Activated T-cell treated with anti-CD3 and anti-CD28 coated beads, Interleukin-2, amount 50 U/mL, for 4 hours (primary cell): Measurements from ENCODE around the gene FAM32A. TPM values are rescaled to one million over a fixed set of nuclear protein-coding genes. Genes with fewer than 3 reads are reported as not detected.
A peak's percentile ranks its signal among the peaks of the same experiment; 100 is the strongest.

Source experiments
- ATAC-seq, 2 donors: fragments of 200-7000 bp; cut with Tn5 transposase; one replicate each; pipeline ENCODE4 v1.10.0; 2021
- DNase-seq: peaks from one replicate; pipeline ENCODE4 v3.0.0-alpha.2; 2020
- H3K27me3 Mint-ChIP-seq: one replicate; pipeline ENCODE4 v1.8.0; 2021; ENCODE audit warnings: low read depth, mixed read lengths
- H3K36me3 Mint-ChIP-seq: one replicate; pipeline ENCODE4 v1.8.0; 2022; ENCODE audit warnings: mixed read lengths; ENCODE audit not compliant: insufficient read depth
- H3K4me1 Mint-ChIP-seq: one replicate; pipeline ENCODE4 v1.8.0; 2021; ENCODE audit warnings: low read depth, mixed read lengths
- H3K4me3 Mint-ChIP-seq: one replicate; pipeline ENCODE4 v1.8.0; 2021; ENCODE audit warnings: mild to moderate bottlenecking, moderate library complexity, mixed read lengths
- H3K9me3 Mint-ChIP-seq: one replicate; pipeline ENCODE4 v1.8.0; 2021; ENCODE audit warnings: mixed read lengths
- total RNA-seq, 3 donors: library from RNA; stranded (reverse); gene quantifications; one replicate each; pipeline ENCODE4 v1.2.1, GENCODE V29; 2021

The FAM32A gene
- total RNA-seq, 3 donors from 2014 or later = 53.4 to 60.1 (median 56.4) TPM

DNA sequence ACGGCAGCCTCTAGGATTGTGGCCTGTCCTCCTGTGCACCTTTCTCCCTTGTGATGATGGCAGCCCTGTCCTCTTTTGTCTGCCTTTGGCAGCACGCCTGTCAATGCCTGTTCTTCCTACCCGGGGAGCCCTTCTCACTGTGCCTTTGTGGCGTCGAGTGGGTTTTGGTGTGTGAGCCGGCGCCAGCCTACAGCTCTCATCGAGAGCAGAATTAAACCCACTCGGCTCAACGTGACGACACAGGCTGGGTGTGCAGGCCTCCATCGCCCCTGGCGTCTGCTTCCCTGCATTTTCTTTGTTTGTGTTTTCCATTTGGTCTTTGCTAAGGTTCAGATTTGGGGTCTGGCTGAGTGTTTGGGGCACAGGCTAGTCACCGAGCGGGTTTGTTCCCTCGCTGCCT is 46.9 kb downstream of the FAM32A start:
- ATAC-seq = no peak
- DNase-seq = no peak
- Mint-ChIP-seq H3K4me1 (peaks cover 13% of the 10 kb centered on the region), H3K4me3 (no peak overlapping the region), H3K36me3 (peaks cover 28% of the 10 kb centered on the region), H3K9me3 (no peaks in the 10 kb centered on the region), H3K27me3 (no peaks in the 10 kb centered on the region)

DNA sequence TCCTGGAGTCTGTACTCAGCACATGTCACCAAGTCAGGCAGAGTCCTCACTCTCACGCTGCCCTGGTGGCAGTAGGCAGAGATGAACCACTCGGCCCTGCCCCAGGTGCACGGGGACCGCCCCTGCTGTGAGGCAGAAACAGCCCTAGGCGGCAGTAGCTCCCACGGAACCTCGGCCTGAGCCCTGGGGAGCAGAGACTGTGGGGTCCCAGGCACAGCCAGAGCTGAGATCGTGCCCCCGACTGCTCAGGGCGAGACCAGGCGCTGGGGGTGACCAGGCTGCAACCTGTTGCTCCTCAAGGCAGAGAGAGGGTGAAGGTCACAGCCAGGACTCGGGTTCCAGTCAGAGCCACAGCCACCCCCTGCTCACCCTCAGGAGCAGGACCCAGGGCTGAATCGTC is 47.4 kb downstream of the FAM32A start:
- DNase-seq (no peak), ATAC-seq (peak in 1 of 2 donors; percentile 32)
- H3K4me3 Mint-ChIP-seq = no peak overlapping the region
- peaks cover 13% of the 10 kb centered on the region for H3K4me1 Mint-ChIP-seq
- no peaks in the 10 kb centered on the region for H3K27me3 Mint-ChIP-seq
- H3K9me3 Mint-ChIP-seq = no peaks in the 10 kb centered on the region
- H3K36me3 Mint-ChIP-seq = peaks cover 28% of the 10 kb centered on the region

GRCh38 chr19:16233081-16233776 is 48.0 kb downstream of the FAM32A start:
- Mint-ChIP-seq H3K4me3 (no peak overlapping the region), H3K9me3 (no peaks in the 10 kb centered on the region), H3K27me3 (no peaks in the 10 kb centered on the region), H3K36me3 (peaks cover 28% of the 10 kb centered on the region), H3K4me1 (peaks cover 17% of the 10 kb centered on the region)
- ATAC-seq (no peak), DNase-seq (no peak)

DNA sequence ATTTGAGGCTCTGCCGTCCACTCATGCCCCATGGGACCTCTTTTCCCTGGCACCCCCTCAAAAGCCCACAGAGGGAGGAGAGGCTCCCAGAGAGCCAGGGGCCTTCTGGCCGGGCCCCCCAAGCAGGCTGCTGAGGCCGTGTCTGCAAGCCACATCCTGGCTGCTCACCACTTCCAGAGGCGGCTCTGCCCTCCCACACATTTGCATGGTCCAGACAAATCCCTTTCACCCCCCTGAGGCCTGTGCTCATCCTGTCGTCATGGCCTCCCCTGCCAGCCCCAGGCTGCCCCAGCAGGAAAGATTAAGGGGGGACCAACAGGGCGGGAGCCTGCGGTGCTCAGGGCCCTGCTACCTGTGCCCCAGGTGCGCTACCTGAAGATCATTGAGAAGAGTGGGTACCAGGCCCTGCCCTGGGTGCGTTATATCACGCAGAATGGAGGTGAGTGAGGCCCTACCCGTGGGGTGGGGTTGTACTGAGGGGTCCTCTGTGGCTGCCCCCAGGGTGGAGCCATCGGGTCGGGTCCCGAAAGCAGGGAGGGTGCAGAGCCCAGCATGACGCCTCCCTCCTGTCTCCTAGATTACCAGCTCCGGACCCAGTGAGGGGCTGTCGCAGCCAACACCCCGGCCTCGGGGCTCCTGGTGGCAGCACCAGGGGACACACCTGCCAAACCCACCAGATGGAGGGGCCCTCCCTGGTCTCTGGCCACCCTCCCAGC is 48.8 kb downstream of the FAM32A start:
- ATAC-seq (no peak), DNase-seq (no peak)
- Mint-ChIP-seq H3K27me3 (no peaks in the 10 kb centered on the region), H3K4me3 (no peak overlapping the region), H3K4me1 (peaks cover 25% of the 10 kb centered on the region), H3K36me3 (peaks cover 28% of the 10 kb centered on the region), H3K9me3 (no peaks in the 10 kb centered on the region)

GRCh38 chr19:16234552-16235445 is 49.6 kb downstream of the FAM32A start:
- Mint-ChIP-seq H3K36me3 (peaks cover 24% of the 10 kb centered on the region), H3K9me3 (no peaks in the 10 kb centered on the region), H3K4me3 (no peak overlapping the region), H3K27me3 (no peaks in the 10 kb centered on the region), H3K4me1 (peaks cover 30% of the 10 kb centered on the region)
- DNase-seq (no peak), ATAC-seq (no peak)

GRCh38 chr19:16235811-16236652 is 50.8 kb downstream of the FAM32A start:
- ATAC-seq = peak in 1 of 2 donors; percentile 20
- no peak for DNase-seq
- no peaks in the 10 kb centered on the region for H3K9me3 Mint-ChIP-seq
- H3K27me3 Mint-ChIP-seq = no peaks in the 10 kb centered on the region
- no peak overlapping the region for H3K4me3 Mint-ChIP-seq
- peaks cover 30% of the 10 kb centered on the region for H3K4me1 Mint-ChIP-seq
- H3K36me3 Mint-ChIP-seq = peaks cover 20% of the 10 kb centered on the region

Other genes starting within 250 kb of the FAM32A start
- not detected for gene OR10H4, start 236.4 kb upstream of the FAM32A start, total RNA-seq
- gene TPM4, start 108.9 kb upstream of the FAM32A start, total RNA-seq = 100 to 1,000 TPM; 153 to 177 (median 168) TPM
- gene RAB8A, start 73.5 kb upstream of the FAM32A start, total RNA-seq = 100 to 1,000 TPM; 140 to 167 (median 153) TPM
- gene HSH2D, start 41.7 kb upstream of the FAM32A start, total RNA-seq = 1 to 10 TPM; 5.7 to 9.2 (median 7.0) TPM
- not detected for gene CIB3, start 11.9 kb upstream of the FAM32A start, total RNA-seq
- 100 to 1,000 TPM in 2 of 3 donors, 10 to 100 TPM in 1; 93.4 to 109 (median 106) TPM for gene AP1M1, start 12.5 kb downstream of the FAM32A start, total RNA-seq
- 1 to 10 TPM; 1.4 to 2.5 (median 2.4) TPM for gene KLF2, start 139.4 kb downstream of the FAM32A start, total RNA-seq